ENCODE measurements around the gene EDAR.

The EDAR gene

DNA sequence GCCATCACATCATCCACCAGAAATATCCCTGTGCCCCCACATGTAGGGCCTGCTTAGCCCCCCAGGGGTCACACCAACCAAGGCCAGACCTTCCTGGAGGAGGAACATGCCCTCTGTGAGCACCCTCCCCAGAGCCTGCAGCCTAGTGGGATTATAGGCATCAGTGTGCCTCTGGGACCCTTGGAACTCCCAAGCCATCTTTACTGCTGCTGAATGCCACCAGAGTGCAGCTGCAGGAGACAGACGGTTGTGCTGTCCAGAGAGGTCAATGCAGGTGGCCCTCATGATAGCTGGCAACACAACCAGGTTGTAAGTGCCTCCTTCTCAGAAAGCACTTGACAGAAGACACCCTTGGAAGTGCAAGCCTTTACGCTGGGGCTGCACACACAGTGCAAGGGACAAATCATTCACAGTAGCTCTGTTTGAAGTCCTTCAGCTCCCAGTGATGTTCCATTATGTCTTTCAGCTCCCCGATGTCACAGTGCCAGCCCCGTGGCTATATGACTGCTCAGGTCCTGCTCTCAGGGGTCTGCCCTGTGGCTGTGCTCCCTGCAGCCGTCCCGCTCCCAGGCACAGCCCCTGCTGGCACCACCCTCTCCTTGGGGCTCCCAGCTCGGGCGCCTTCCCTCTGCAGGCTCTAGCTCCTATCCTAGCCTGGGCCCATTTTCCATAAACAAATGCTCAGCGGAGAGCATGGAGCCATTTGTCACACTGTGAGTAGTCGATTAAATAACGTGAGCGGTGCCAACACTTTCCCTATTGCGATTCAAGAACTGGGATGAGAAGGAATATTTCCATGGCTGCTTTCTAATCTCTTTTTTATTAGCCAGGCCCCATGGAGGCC, 65.1 kb downstream of the EDAR start:
- DNase-seq = no peak

GRCh38 chr2:108923019-108923700, 65.9 kb downstream of the EDAR start:
- no peak for DNase-seq

- DNase-seq = no peak
Measured at GRCh38 chr2:108922141-108922915, 66.7 kb downstream of the EDAR start.

DNA sequence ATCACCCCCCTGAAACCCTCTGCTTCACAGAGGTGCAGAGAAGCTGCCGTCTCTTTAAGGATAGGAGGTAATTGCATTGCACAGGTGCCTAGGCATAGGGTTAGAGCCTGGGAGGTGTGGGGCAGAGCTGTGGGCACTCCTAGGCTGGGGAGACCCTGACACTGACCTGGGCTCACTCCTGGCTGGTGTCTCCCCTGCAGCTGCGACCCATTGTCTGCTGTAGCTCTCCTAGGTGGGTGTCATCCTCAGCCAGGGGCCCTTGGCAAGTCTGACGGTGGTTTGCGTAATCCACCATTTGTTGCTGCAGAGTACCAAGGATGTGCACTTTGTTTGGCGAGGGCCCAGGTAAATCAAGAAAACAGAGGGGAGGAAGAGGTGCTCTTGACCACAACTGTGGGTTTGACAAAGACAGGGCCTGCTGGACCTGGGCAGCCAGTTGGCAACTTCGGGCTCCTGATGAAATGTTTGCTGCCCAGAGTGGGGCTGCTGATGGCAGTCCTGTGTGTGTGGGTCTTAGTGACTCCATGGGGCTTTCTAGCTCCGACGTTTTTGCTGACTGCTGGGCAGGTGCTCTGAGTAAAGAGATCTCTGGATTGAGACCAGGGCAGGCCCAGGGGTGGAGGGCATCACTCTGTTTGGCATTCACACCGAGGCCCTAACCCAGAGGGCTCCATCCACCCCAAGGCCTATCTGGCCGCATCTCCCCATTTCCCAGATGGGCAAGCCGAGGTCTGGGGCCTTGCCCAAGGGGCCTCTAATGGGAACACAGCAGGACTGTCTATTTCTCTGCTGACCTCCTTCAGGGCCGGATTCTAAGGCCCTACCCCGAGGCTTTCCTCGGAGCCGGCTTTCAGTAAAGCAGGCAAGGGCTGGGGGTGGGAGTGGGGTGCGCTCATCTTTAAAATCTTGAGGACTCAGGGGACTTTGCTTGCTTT, 67.7 kb downstream of the EDAR start:
- DNase-seq = no peak

- DNase-seq = no peak
Measured at GRCh38 chr2:108920686-108921085, 68.3 kb downstream of the EDAR start.

DNA sequence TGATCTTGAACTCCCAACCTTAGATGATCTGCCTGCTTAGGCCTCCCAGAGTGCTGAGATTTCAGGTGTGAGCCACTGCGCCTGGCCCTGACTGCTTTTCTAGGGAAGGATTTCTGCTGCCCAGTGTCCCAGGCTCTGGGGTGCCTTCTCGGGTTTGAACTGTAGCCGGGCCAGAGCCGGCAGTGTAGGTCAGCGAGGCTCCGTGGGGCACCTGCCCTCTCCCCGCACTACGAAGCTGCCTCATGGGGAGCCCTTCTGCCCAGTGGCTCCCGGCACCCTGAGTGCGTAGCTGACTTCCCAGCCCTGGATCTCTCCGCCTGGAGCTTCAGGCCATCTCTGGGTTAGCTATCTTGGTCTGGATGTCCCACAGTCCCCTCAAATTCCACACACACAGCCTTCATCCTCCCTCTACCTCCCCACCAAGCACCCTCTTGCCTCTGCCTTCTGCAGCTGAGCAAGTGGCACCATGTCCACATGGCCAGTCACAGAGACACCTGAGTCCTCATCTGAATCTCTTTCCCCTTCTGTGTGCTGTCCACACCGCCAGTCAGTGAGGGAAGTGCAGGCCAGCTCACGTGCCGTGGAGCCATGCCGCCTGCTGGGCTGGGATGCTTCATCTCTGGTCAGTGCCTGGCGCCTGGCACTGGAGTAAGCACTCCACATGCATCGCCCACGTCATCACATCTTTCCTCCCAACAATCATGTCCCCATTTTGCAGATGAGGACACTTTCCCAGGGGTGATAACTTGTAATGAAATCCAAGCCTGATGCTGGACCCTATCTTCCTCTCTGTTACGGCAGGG, 69.2 kb downstream of the EDAR start:
- no peak for DNase-seq

DNA sequence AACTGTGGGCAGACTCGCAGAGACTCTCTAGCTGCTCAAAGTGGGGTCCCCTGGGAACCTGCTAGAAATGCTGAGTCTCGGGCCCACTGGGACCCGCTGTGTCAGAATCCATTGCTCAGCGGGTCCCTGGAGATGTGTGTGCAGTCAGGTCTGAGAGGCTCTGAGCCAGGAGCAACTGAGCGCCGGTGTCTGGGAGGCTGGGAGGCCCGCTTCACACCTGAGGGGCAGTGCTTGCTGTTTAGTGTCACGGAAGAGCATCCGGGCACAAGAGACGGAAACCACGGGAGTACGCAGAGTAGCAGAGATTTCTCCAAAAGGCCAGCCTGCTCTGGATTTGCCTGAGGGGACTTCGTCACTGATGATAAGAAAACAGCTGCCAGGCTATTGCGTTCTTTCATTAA, 70.1 kb downstream of the EDAR start:
- no peak for DNase-seq

DNA sequence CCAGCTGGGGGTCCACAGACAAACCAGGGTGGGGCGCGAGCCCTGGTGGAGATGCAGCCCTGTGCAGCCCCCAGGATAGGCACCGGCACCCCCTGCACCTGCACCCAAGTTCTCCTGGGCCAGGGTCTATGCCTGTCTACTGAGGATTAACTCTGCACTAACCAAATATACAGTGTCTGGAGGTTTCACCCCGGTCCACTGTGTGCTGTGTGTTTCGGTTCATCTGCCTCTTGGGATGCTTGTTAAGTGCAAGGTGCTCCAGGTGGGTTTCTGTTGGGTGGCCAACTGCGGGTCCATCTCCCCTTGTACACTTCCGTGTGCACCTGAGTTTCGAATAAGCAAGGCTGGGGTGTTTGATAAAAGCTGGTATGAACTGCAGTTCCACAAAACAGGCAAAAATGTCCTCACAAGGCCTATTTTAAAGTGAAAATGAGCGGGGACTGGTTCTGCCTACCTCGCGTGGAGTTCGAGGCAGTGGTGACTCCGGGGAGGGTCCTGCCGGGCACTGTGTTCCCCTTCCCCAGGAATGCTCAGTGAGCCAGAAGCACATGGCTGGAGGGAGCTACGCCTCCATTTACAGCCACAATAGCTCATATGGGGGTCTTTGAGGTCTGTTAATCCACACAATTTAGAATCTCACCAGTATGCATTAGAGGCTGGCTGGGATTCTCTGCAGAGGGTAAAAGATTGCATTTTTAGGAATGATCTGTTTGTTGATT, 70.7 kb downstream of the EDAR start:
- DNase-seq = no peak

DNA sequence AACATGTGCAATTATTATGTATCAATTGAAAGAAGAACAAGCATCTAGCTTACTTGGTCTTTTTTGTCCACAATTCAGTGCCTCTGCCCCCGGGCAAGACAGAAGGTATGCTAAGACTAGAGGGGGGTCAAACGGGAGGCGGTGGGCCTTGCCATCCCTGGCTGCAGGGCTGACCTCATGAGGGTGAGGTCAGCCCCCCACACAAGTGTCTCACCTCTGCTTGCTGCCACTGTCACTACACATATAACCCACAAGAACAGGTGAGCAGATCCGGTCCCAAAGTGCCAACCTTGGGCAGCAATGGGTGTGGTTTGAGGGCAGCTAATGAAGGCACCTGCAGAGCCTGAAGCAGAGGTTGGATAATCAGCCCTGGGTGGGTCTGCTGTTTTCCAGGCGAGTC, 71.5 kb downstream of the EDAR start:
- no peak for DNase-seq

DNA sequence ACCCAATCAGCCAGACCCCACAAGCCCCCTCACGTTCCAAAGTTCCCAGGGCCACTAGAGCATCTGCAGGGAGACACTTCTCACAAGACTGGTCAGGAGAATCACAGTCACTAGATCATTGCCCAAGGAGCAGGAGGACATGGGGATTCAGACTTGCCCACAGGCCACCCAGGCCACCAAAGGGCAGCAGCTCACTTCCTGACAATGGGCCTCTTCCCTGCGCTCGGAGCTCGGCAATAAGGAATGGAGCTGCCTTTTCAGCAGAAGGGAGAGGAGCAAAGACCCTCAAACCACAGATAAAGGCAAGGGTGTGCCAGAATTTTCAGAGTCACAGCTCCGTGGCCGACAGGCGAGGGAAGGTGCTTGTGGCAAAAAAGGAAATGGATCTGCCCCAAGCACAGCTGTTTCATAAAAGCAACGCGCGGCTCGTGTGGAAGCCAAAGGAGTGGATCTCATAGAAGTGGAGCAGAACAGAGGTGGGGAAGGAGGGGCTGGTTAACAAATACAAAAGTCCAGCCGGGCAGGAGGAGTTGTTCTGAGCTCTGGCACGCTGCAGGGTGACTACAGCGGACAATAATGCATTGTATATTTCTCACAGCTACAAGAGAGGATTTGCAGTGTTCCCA, 72.1 kb downstream of the EDAR start:
- DNase-seq = no peak

GRCh38 chr2:108916122-108916795, 72.8 kb downstream of the EDAR start:
- no peak for DNase-seq

DNA sequence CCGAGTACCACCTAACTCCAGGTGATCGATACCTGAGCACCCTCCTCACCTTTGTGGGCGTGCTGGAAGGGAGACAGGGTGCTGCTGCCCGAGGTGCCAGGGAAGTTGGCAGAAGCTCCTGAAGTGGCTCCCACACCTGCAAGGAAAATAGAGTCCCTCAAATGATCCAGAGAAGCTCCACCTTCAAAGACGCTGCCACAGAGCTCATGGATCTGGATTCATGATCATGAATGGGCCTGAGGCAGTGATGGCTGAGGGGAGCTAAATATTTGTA, 76.5 kb downstream of the EDAR start:
- no peak for DNase-seq

DNA sequence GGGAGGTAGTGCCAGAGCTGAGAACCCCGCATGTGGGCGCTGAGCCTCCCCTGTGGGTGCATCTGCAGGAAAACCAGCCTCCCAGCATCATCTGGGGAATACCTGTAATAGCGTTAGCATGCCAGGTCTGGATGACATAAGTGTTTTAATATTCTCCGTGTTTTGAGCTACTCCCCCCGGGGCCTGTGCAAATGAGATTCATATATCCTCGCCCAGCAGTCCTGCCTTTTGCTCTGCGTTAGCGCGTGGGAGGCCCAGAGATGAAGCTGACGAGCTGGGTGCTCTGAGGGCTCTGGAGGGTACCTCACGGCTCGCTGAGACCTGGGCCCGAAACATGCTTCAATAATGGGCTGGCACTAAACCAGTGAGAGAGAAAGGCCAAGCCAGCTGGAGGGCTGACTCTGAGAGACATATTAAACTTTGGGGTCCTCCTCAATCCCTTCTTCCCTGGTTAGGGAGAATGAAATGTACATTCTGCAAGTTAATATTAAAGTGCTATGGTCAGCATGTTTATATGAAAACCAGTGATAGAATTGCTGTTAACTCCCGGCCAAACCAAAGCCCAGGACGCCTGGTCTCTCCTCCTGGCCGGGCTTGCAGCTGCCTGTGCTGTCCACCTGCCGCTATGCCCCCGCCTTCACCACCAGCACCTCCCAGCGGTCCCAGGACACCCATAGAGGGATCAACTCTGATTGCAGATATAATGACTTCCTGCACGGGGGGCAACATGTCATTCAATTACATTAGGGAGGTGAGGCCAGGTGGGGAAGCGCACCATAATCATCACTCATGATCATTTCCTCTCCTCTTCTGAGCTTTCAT, 77.0 kb downstream of the EDAR start:
- DNase-seq = no peak

GRCh38 chr2:108911401-108911800, 77.6 kb downstream of the EDAR start:
- DNase-seq = no peak

GRCh38 chr2:108910541-108911396, 78.3 kb downstream of the EDAR start:
- DNase-seq = no peak

- DNase-seq = no peak
Measured at GRCh38 chr2:108910011-108910431, 79.0 kb downstream of the EDAR start.

- no peak for DNase-seq
Measured at GRCh38 chr2:108909275-108909823, 79.7 kb downstream of the EDAR start.

DNA sequence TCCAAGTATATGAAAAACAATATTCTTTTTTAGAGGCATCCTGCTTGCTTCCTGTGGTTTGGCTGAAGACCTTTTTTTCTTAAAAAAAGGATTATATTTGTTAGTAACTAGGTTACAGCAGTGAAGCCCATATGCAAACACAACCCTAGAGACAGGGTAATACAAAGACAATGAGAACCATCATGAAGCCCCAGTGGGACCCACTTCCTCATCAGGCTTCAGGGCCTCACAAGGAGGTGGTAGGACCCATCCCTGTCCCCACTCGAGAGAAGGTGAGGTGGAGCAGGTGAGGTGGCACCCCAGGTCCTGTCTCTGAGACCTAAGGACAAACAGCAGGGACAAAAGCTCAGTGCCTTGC, 80.3 kb downstream of the EDAR start:
- no peak for DNase-seq

Data from activated T-cell treated with anti-CD3 and anti-CD28 coated beads for 4 hours (primary cell).